Measurements from ENCODE around the gene MAGED4.
"Not testable (repeated sequence)": the region's sequence is repeated elsewhere in the genome, so short reads cannot be mapped to it uniquely, and the experiment has no call there.

GRCh38 chrX:52184440-52185077 is at the start of gene MAGED4:
- TF ChIP-seq JAZF1 (CRISPR knock-in tag; IDR thresholded peaks at IDR 0.05); FOXP1 (CRISPR knock-in tag; IDR thresholded peaks at IDR 0.05; ENCODE audit: borderline replicate concordance); MXD4 (CRISPR knock-in tag; IDR thresholded peaks at IDR 0.05; ENCODE audit: borderline replicate concordance); FOXJ3 (CRISPR knock-in tag; IDR thresholded peaks at IDR 0.05; ENCODE audit: borderline replicate concordance); USF2 (CRISPR knock-in tag; IDR thresholded peaks at IDR 0.05); MLX (CRISPR knock-in tag; IDR thresholded peaks at IDR 0.05); ATF2 (CRISPR knock-in tag; IDR thresholded peaks at IDR 0.05; ENCODE audit: borderline replicate concordance, low read depth); CTCF (IDR thresholded peaks at IDR 0.05); ELF4 (CRISPR knock-in tag; IDR thresholded peaks at IDR 0.05; ENCODE audit: low read depth); PREB (CRISPR knock-in tag; IDR thresholded peaks at IDR 0.05; ENCODE audit: borderline replicate concordance): not testable (repeated sequence)

Data from WTC11 (cell line).